GM08714 (cell line): ENCODE data around the gene DSE.

Experiments
- H3K4me3 ChIP-seq: fragments of 200-500 bp; sonication (Bioruptor generic); 2 replicates; pipeline ENCODE4 v1.5.1; 2014; ENCODE audit warnings: mild to moderate bottlenecking, low read length, inconsistent platforms
- ZNF274 ChIP-seq: IDR thresholded peaks from 2 replicates; pipeline ENCODE4 v1.6.1; 2012; ENCODE audit warnings: mild to moderate bottlenecking, low read depth, low read length

The DSE gene

GRCh38 chr6:116371120-116371917 lies 572 bp downstream of the DSE start:
- TF ChIP-seq ZNF274: no peak
- H3K4me3 ChIP-seq: peak overlapping the region; percentile 72

DNA sequence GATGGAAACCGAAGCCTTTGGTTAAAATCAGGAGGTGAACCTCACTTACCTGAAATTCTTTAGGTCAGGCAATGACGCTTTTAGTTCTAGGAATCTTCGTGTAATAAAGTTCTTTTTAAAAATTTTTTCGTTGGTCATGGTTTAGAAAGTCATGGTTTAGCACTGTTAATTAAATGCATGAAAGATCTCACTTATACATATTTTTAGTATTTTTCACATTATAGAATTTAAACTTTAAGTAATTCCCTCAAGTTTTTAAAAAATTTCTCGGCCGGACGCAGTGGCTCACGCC lies 1.1 kb downstream of the DSE start:
- no peak for TF ChIP-seq ZNF274

DNA sequence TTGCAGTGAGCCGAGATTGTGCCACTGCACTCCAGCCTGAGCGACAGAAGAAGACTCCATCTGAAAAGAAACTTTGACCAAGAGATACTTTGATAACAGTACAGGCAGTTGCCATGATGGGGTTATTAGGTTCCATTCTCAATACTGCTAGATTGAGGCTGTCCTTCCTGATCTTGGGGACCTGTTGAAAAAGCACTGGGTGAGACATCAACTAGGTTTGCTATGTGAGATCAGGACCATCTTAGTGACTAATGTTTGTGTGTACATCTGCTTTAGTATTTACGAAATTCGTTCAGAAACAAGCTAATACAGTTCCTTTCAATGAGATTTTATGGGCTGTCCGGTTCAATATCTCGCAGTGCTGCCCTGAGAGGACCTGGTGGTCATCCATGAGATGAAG lies 2.6 kb downstream of the DSE start:
- peak overlapping the region; percentile 35; the same call in 1 of the 2 replicates for H3K4me3 ChIP-seq
- no peak for TF ChIP-seq ZNF274

More for the DNA sequence above, 1.1 kb downstream of the DSE start:
- H3K4me3 ChIP-seq: peak overlapping the region; percentile 72

DNA sequence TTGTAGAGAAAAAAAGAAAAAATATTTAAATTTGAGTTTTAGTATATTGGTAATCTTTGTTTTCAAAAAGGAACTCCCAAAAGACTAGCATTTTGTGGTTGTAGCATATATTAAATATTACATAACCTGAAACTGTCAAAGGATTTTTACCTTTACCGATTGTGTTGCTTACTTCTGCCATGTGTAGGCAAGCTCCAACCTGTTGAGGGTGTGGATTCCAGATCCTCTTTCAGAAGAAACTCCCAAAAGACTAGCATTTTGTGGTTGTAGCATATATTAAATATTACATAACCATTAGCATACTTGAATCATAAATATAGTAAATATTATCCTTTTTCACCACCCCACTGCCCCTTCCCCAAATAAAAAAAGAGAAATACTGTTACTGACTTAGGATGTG lies 3.2 kb downstream of the DSE start:
- no peak overlapping the region for H3K4me3 ChIP-seq
- TF ChIP-seq ZNF274: no peak

DNA sequence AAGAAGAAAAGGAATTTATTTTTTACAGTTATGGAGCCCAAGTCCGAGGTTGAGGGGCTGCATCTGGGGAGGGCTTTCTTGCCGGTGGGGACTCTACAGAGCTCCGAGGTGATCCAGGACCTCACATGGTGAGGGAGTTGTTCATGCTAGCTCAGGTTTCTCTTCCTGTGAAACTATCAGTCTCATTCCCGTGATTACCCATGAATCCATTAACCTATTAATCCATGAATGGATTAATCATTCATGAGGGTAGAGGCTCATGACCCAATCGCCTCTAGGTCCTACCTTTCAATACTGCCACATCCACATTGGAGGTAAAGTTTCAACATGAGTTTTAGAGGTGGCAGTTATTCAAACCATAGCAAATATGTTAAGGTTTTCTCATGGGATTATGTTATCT lies 3.8 kb downstream of the DSE start:
- no peak for TF ChIP-seq ZNF274
- H3K4me3 ChIP-seq: no peak overlapping the region

- no peak overlapping the region for H3K4me3 ChIP-seq
- TF ChIP-seq ZNF274: no peak
Measured at GRCh38 chr6:116375262-116375661, 4.5 kb downstream of the DSE start.

GRCh38 chr6:116376149-116376548 lies 5.4 kb downstream of the DSE start:
- no peak overlapping the region for H3K4me3 ChIP-seq
- no peak for TF ChIP-seq ZNF274

GRCh38 chr6:116379764-116380163 lies 9.0 kb downstream of the DSE start:
- TF ChIP-seq ZNF274: no peak
- H3K4me3 ChIP-seq: no peak overlapping the region

DNA sequence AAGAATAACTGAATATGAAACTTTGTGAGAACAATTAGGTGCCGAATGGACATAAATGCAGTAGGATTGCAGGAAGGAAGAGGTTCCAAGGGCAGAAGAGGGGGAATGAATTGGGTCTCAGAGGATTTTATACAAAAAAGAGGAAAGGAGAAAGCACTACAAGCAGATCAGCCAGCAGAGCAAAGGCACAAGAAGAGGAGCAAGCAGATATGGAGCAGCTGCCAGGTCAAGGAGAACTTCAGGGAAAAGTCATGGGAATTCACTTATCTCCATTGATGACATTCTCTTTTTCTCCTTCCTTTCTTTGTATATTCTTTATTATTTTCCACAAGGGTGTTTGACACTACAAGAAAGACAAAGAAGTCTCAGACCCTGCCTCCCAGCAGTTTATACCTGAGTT lies 9.6 kb downstream of the DSE start:
- H3K4me3 ChIP-seq: no peak overlapping the region
- TF ChIP-seq ZNF274: no peak

DNA sequence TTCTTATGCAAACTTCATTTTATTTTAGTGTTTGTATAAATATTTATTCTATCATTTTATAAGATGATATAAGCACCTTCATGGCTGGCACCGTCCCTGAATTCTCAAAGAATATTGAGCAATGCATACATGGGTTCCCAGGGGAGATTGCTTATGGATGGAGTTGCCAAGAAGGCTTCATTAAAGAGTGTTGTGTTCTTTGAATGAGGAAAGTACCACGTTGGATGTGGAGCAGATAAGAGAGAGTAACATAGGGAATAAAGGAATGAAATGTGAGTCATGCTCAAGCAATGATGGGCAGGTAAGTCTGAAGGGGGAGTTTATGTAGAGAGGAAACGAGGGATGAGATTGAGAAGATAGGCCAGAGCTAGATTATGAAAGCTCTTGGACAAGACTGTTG lies 10.3 kb downstream of the DSE start:
- TF ChIP-seq ZNF274: no peak
- H3K4me3 ChIP-seq: no peak overlapping the region

- H3K4me3 ChIP-seq: no peak overlapping the region
- TF ChIP-seq ZNF274: no peak
Measured at GRCh38 chr6:116382587-116382986, 11.8 kb downstream of the DSE start.

DNA sequence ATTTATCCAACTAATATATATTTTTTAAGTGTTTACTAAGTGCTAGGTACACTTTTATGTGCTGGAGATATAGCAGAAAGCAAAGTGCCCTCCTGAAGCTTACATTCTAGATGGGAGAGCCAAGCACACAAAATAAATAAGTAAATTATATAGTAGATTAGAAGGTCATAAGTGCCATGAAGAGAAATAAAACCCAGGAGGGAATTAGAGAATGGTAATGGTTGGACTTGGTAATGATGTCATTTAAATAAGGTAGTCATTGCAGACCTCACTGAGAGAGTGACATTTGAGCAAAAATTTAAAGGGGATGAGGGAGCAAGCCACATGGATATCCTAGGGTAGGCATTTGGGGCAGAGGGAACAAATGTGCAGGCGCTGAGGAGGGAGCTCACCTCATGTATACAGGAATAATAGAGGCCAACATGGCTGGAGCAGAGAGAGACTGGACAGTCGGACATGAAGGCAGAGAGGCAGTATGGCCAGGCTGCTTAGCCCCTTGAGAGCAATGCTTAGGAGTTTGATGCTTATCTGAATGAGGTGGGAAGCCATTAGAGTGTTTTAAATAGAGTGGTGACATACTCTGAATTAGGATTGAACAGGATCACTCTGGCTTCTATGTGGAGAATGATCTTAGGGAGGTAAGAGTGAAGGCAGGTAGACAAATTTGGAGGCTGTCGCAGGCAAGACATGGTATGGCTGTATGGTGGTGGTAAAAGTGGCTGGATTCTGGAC lies 14.1 kb downstream of the DSE start:
- TF ChIP-seq ZNF274: no peak
- H3K4me3 ChIP-seq: no peak overlapping the region

DNA sequence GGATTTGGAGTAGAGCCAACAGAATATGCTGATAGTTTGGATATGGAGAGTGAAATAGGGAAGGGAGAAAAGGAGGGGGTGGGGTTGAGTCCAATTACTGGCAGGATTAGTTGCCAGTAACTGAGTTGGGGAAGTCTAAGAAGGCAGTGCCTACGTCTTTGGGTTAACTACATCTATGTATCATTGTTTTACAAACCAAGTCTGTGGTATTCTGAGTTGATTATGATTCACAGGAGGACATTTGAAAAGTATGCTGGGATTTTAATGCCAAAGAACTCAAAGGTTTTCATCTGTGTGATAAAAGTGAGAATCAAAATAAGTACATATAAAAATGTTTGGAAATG lies 14.7 kb downstream of the DSE start:
- H3K4me3 ChIP-seq: no peak overlapping the region
- TF ChIP-seq ZNF274: no peak

DNA sequence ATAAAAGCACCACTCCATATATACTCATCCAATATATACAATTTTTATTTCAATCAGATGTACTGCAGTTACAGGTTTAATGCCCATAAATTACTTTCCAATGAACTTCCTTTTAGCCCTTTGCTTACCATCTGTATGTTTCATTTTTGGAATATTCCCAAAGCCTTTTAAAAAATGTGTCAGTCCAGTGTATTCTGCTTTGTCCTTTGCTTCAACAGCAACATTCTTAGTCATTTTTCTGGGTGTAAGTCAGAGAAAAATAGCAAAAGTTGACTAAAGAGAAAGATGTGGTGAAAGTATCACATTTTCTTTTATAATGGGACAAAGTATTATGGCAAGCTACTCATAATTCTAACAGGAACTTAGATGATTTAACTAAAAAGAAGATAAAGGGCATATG lies 15.2 kb downstream of the DSE start:
- TF ChIP-seq ZNF274: no peak
- no peak overlapping the region for H3K4me3 ChIP-seq

GRCh38 chr6:116386581-116387299 lies 16.0 kb downstream of the DSE start:
- TF ChIP-seq ZNF274: no peak
- H3K4me3 ChIP-seq: no peak overlapping the region

GRCh38 chr6:116387374-116387773 lies 16.6 kb downstream of the DSE start:
- H3K4me3 ChIP-seq: no peak overlapping the region
- TF ChIP-seq ZNF274: no peak
